K562 (cell line): ENCODE data around the gene RRH. TPM values are rescaled to one million over a fixed set of nuclear protein-coding genes. Genes with fewer than 3 reads are reported as not detected.

Source experiments
- ATF2 ChIP-seq: sonication (generic); formaldehyde crosslinking; IDR thresholded peaks from 2 replicates; pipeline ENCODE4 v1.8.1; 2022; ENCODE audit warnings: missing genetic modification reagents
- ATF7 ChIP-seq: fragments of 450-650 bp; IDR thresholded peaks from 2 replicates; pipeline ENCODE4 v1.7.1; 2014; ENCODE audit warnings: mild to moderate bottlenecking, moderate library complexity
- CBX1 ChIP-seq: sonication (generic); IDR thresholded peaks from 2 replicates; pipeline ENCODE4 v1.6.1; 2016; ENCODE audit warnings: antibody characterized with exemption, low read depth, mild to moderate bottlenecking
- CHD2 ChIP-seq: IDR thresholded peaks from 2 replicates; pipeline ENCODE4 v1.6.1; 2011; ENCODE audit warnings: low read depth, low read length
- CSDE1 ChIP-seq, 2 experiments: fragments of 450-650 bp; IDR thresholded peaks; 2 replicates each; pipeline ENCODE4 v1.6.1; 2016; ENCODE audit warnings: mild to moderate bottlenecking in 1 of 2
- EP300 ChIP-seq: IDR thresholded peaks from 2 replicates; pipeline ENCODE4 v1.6.1; 2012; ENCODE audit warnings: low read length, improper control_type of control experiment
- HMBOX1 ChIP-seq: sonication (generic); IDR thresholded peaks from 2 replicates; pipeline ENCODE4 v1.6.1; 2016
- MBD2 ChIP-seq: sonication (generic); IDR thresholded peaks from 2 replicates; pipeline ENCODE4 v1.6.1; 2016; ENCODE audit warnings: low read depth, borderline replicate concordance
- MLLT1 ChIP-seq, 2 experiments: fragments of 450-650 bp; IDR thresholded peaks; 2 replicates each; pipeline ENCODE4 v1.6.1; 2016
- NONO ChIP-seq, 2 experiments: fragments of 200-400 bp in 1 of 2; fragments of 450-650 bp in 1 of 2; formaldehyde crosslinking in 1 of 2; IDR thresholded peaks; 2 replicates each; pipeline ENCODE4 v1.6.1; 2017; ENCODE audit warnings: low read depth in 2 of 2, mild to moderate bottlenecking in 2 of 2, moderate library complexity in 2 of 2, low read length in 1 of 2
- PCBP2 ChIP-seq: fragments of 200-400 bp; formaldehyde crosslinking; IDR thresholded peaks from 2 replicates; pipeline ENCODE4 v1.6.1; 2018; ENCODE audit warnings: low read length, low read depth, mild to moderate bottlenecking, moderate library complexity; ENCODE audit not compliant: poor library complexity, severe bottlenecking
- PPARD ChIP-seq: fragments of 250-450 bp; sonication (Bioruptor Pico); IDR thresholded peaks from 2 replicates; pipeline ENCODE4 v1.8.0; 2022; ENCODE audit warnings: inconsistent platforms, mild to moderate bottlenecking, moderate library complexity
- RFX5 ChIP-seq: IDR thresholded peaks from 2 replicates; pipeline ENCODE4 v1.6.1; 2011; ENCODE audit warnings: low read depth, mild to moderate bottlenecking, improper control_type of control experiment, low read length
- RFX7 ChIP-seq: fragments of 250-450 bp; sonication (Bioruptor Pico); IDR thresholded peaks from 2 replicates; pipeline ENCODE4 v1.5.1; 2021; ENCODE audit warnings: mild to moderate bottlenecking
- SAP30 ChIP-seq: fragments of 200-600 bp; sonication (generic); IDR thresholded peaks from 2 replicates; pipeline ENCODE4 v1.6.1; 2012; ENCODE audit warnings: borderline replicate concordance, low read depth, mild to moderate bottlenecking, moderate library complexity, low read length, control low read depth, inconsistent platforms; ENCODE audit not compliant: insufficient read depth, poor library complexity, severe bottlenecking
- SIRT6 ChIP-seq: IDR thresholded peaks from one replicate; pipeline ENCODE4 v1.6.1; 2012; ENCODE audit warnings: low read depth, mild to moderate bottlenecking, control low read depth, inconsistent platforms, low read length, moderate library complexity
- SNAPC5 ChIP-seq: fragments of 250-450 bp; sonication (Bioruptor Pico); IDR thresholded peaks from 2 replicates; pipeline ENCODE4 v1.8.0; 2021; ENCODE audit warnings: moderate library complexity, mild to moderate bottlenecking, inconsistent platforms
- ZBTB11 ChIP-seq, 3 experiments: fragments of 200-800 bp in 1 of 3; fragments of 250-450 bp in 1 of 3; fragments of 450-650 bp in 1 of 3; sonication (Bioruptor Pico) in 1 of 3; sonication (Bioruptor generic) in 1 of 3; formaldehyde crosslinking in 1 of 3; IDR thresholded peaks; 2 replicates each; pipeline versions ENCODE4 v1.6.1 to v1.8.0; 2016 to 2022; ENCODE audit warnings: mild to moderate bottlenecking in 2 of 3, missing genetic modification characterization in 2 of 3, missing compliant biosample characterization in 1 of 3, moderate library complexity in 1 of 3
- ZNF146 ChIP-seq: IDR thresholded peaks from one replicate; pipeline ENCODE4 v1.6.1; 2018; ENCODE audit warnings: missing compliant biosample characterization; ENCODE audit not compliant: unreplicated experiment
- polyA plus RNA-seq, 8 experiments: library from polyadenylated mRNA; depleted of rRNA in 4 of 8; stranded (reverse) in 5 of 8; unstranded in 3 of 8; fragments of >200 nt; fragmentation: Nextera tagmentation in 2 of 8; fragmentation: Illumina TruSeq in 1 of 8; extraction: Ambion mirVana in 2 of 8; extraction: Trizol in 1 of 8; gene quantifications; 2 replicates each; pipeline versions ENCODE4 v1.2.1 to v1.2.3, GENCODE V29; 2011 to 2014; ENCODE audit warnings: inconsistent platforms in 1 of 8, missing spikeins in 1 of 8
- total RNA-seq, 7 experiments: library from RNA; depleted of rRNA in 6 of 7; stranded (reverse); fragments of >200 nt in 6 of 7; fragmentation: Illumina TruSeq in 2 of 7; extraction: Trizol in 2 of 7; gene quantifications; 2 replicates each; pipeline versions ENCODE4 v1.2.1 to v1.2.3, GENCODE V29; 2011 to 2021; ENCODE audit warnings: low replicate concordance in 1 of 7

The RRH gene
- total and polyA plus RNA-seq, 9 of the 15 experiments (the other 6 are each of a cell fraction or from before 2014, with no cell fraction given): 0.04 to 0.31 (median 0.12) TPM; not detected in 3

- peak in 1 of 3 experiments; percentile 89; a peak in 2 of 6 replicates for TF ChIP-seq ZBTB11 (CRISPR knock-in tag; IDR thresholded peaks at IDR 0.05)
- TF ChIP-seq ZNF146 (CRISPR knock-in tag): no peak
- peak; percentile 98 for TF ChIP-seq SAP30
- TF ChIP-seq ATF7: peak; percentile 87
- peak; percentile 27 to 46; a peak in 1 of 4 replicates for TF ChIP-seq MLLT1 (IDR thresholded peaks at IDR 0.05)
- TF ChIP-seq PCBP2: no peak
- peak in 1 of 2 experiments; percentile 73; a peak in 1 of 4 replicates for TF ChIP-seq CSDE1 (IDR thresholded peaks at IDR 0.05)
- peak; percentile 52 for TF ChIP-seq MBD2
- no peak for TF ChIP-seq HMBOX1
- no peak for TF ChIP-seq RFX5
- peak; percentile 72 for TF ChIP-seq EP300
- TF ChIP-seq PPARD: no peak
- TF ChIP-seq CHD2: no peak
- TF ChIP-seq NONO (IDR thresholded peaks at IDR 0.05; ENCODE audit: low read depth in 2 of 2, low read length in 1 of 2): no peak; a peak in 1 of 4 replicates
- TF ChIP-seq RFX7 (CRISPR knock-in tag): no peak
- TF ChIP-seq SIRT6: no peak
- TF ChIP-seq CBX1: peak; percentile 43
- no peak for TF ChIP-seq SNAPC5 (CRISPR knock-in tag)
- no peak for TF ChIP-seq ATF2 (CRISPR knock-in tag)
Observed at GRCh38 chr4:109815151-109816081, 12.4 kb upstream of the RRH start, which contains the start of gene GAR1 (continued).
